SK-N-SH (cell line): Measurements from ENCODE around the gene GFPT1. TPM values are rescaled to one million over a fixed set of nuclear protein-coding genes. Genes with fewer than 3 reads are reported as not detected.

Source experiments
- CTCF ChIA-PET: fragments of 300-600, 350-600 bp; formaldehyde crosslinking; extraction: SDS; loops from one replicate; lab custom pipeline; 2021; lab: Yijun Ruan, JAX
- POLR2A ChIA-PET: fragments of 350-600 bp; sonication (Branson Sonifier 250); formaldehyde crosslinking; extraction: SDS; loops from one replicate; lab custom pipeline; 2020; ENCODE audit warnings: antibody characterized with exemption, inconsistent platforms; lab: Yijun Ruan, JAX
- DNase-seq: peaks from one replicate; pipeline ENCODE4 v3.0.0; 2012
- H2AFZ ChIP-seq: fragments of 200-600 bp; sonication (generic); 2 replicates; pipeline ENCODE4 v1.8.1; 2016; ENCODE audit warnings: antibody characterized with exemption, mild to moderate bottlenecking, low read depth
- H3F3A ChIP-seq: fragments of 200-600 bp; sonication (generic); replicated peaks from 2 replicates; pipeline ENCODE3; 2016; ENCODE audit warnings: antibody characterized with exemption, mild to moderate bottlenecking; ENCODE audit not compliant: insufficient read depth
- H3K27ac ChIP-seq, 2 experiments: fragments of 200-500 bp in 1 of 2; fragments of 200-600 bp in 1 of 2; sonication (Bioruptor generic) in 1 of 2; sonication (generic), shearing (Covaris generic) in 1 of 2; 2 replicates each; pipeline versions ENCODE4 v1.5.1 to v1.6.1; 2014 to 2016; ENCODE audit warnings: low read depth in 2 of 2, inconsistent platforms in 1 of 2, low read length in 1 of 2, mild to moderate bottlenecking in 1 of 2, mixed read lengths in 1 of 2
- H3K27me3 ChIP-seq: fragments of 200-600 bp; sonication (generic), shearing (Covaris generic); 2 replicates; pipeline ENCODE4 v1.6.1; 2016; ENCODE audit warnings: mixed run types; ENCODE audit not compliant: insufficient read depth
- H3K36me3 ChIP-seq, 2 experiments: fragments of 200-500 bp in 1 of 2; fragments of 200-600 bp in 1 of 2; sonication (Bioruptor generic) in 1 of 2; sonication (generic) in 1 of 2; replicated peaks in 1 of 2; 2 replicates each; pipeline versions ENCODE3 to v1.5.1; 2014 to 2016; ENCODE audit warnings: low read length in 1 of 2, mild to moderate bottlenecking in 1 of 2; ENCODE audit not compliant: insufficient read depth in 2 of 2, control insufficient read depth in 1 of 2
- H3K4me1 ChIP-seq, 2 experiments: fragments of 200-500 bp in 1 of 2; fragments of 200-600 bp in 1 of 2; sonication (Bioruptor generic) in 1 of 2; sonication (generic), shearing (Covaris generic) in 1 of 2; 2 replicates each; pipeline versions ENCODE4 v1.5.1 to v1.6.1; 2014 to 2016; ENCODE audit warnings: low read depth in 1 of 2, low read length in 1 of 2, mixed run types in 1 of 2; ENCODE audit not compliant: insufficient read depth in 2 of 2, control insufficient read depth in 1 of 2
- H3K4me2 ChIP-seq: fragments of 200-600 bp; sonication (generic), shearing (Covaris generic); 2 replicates; pipeline ENCODE4 v1.6.1; 2017; ENCODE audit warnings: mixed run types
- H3K4me3 ChIP-seq, 2 experiments: fragments of 200-500 bp in 1 of 2; fragments of 200-600 bp in 1 of 2; sonication (Bioruptor generic) in 1 of 2; sonication (generic), shearing (Covaris generic) in 1 of 2; 2 replicates each; pipeline versions ENCODE4 v1.5.1 to v1.8.1; 2014 to 2016; ENCODE audit warnings: low read depth in 2 of 2, inconsistent platforms in 1 of 2, low read length in 1 of 2, mild to moderate bottlenecking in 1 of 2, mixed read lengths in 1 of 2, moderate library complexity in 1 of 2
- H3K79me2 ChIP-seq: fragments of 200-600 bp; sonication (generic); 2 replicates; pipeline ENCODE4 v1.8.1; 2017; ENCODE audit warnings: mild to moderate bottlenecking; ENCODE audit not compliant: insufficient read depth
- H3K9ac ChIP-seq: fragments of 200-600 bp; sonication (generic); 2 replicates; pipeline ENCODE4 v1.6.1; 2017; ENCODE audit warnings: mixed run types
- H3K9me2 ChIP-seq: fragments of 200-600 bp; sonication (generic); 2 replicates; pipeline ENCODE4 v1.6.1; 2017; ENCODE audit warnings: mixed run types
- H3K9me3 ChIP-seq: fragments of 200-600 bp; sonication (generic); 2 replicates; pipeline ENCODE4 v1.6.1; 2017; ENCODE audit warnings: mixed run types, mild to moderate bottlenecking, moderate library complexity
- H4K20me1 ChIP-seq: fragments of 200-600 bp; sonication (generic); 2 replicates; pipeline ENCODE4 v1.6.1; 2017; ENCODE audit warnings: mild to moderate bottlenecking, mixed run types; ENCODE audit not compliant: insufficient read depth
- CTCF ChIP-seq: fragments of 200-600 bp; sonication (generic); IDR thresholded peaks from 2 replicates; pipeline ENCODE4 v1.6.1; 2017; ENCODE audit warnings: antibody characterized with exemption, mild to moderate bottlenecking, moderate library complexity
- FOXJ3 ChIP-seq: sonication (generic); formaldehyde crosslinking; IDR thresholded peaks from 2 replicates; pipeline ENCODE4 v1.5.1; 2020; ENCODE audit warnings: mild to moderate bottlenecking, missing genetic modification reagents
- MAX ChIP-seq: IDR thresholded peaks from 2 replicates; pipeline ENCODE4 v1.4.0; 2012; ENCODE audit warnings: low read depth
- MEF2A ChIP-seq: IDR thresholded peaks from 2 replicates; pipeline ENCODE4 v1.4.0; 2012; ENCODE audit warnings: low read depth, borderline replicate concordance
- MXI1 ChIP-seq: IDR thresholded peaks from 2 replicates; pipeline ENCODE4 v1.6.1; 2012; ENCODE audit warnings: mild to moderate bottlenecking, low read depth, low read length, improper control_type of control experiment
- NFIC ChIP-seq: IDR thresholded peaks from 2 replicates; pipeline ENCODE4 v1.4.0; 2012; ENCODE audit warnings: borderline replicate concordance
- POLR2AphosphoS5 ChIP-seq: IDR thresholded peaks from 2 replicates; pipeline ENCODE4 v1.6.1; 2012; ENCODE audit warnings: low read depth, low read length
- RCOR1 ChIP-seq: fragments of 150-350 bp; IDR thresholded peaks from 2 replicates; pipeline ENCODE4 v1.6.1; 2017; ENCODE audit warnings: antibody characterized with exemption, low read length
- REST ChIP-seq: IDR thresholded peaks from 2 replicates; pipeline ENCODE4 v1.6.1; 2012; ENCODE audit warnings: mild to moderate bottlenecking, low read depth, low read length, moderate library complexity
- RXRA ChIP-seq: IDR thresholded peaks from 2 replicates; pipeline ENCODE4 v1.4.0; 2012; ENCODE audit warnings: low read depth, mild to moderate bottlenecking, borderline replicate concordance
- TEAD4 ChIP-seq: IDR thresholded peaks from 2 replicates; pipeline ENCODE4 v1.4.0; 2012; ENCODE audit warnings: mild to moderate bottlenecking, borderline replicate concordance; ENCODE audit not compliant: insufficient read depth
- USF1 ChIP-seq: IDR thresholded peaks from 2 replicates; pipeline ENCODE4 v1.4.0; 2012; ENCODE audit warnings: low read depth, borderline replicate concordance
- USF2 ChIP-seq: fragments of 150-350 bp; IDR thresholded peaks from 2 replicates; pipeline ENCODE4 v1.6.1; 2017; ENCODE audit warnings: antibody characterized with exemption, low read length, low read depth, borderline replicate concordance
- YY1 ChIP-seq: IDR thresholded peaks from 2 replicates; pipeline ENCODE4 v1.4.0; 2012; ENCODE audit warnings: low read depth, mild to moderate bottlenecking
- WGBS: methylation state at CpG from one replicate; pipeline ENCODE4 v1.1.6; 2017; ENCODE audit warnings: low lambda C conversion rate; 5-methylcytosine and 5-hydroxymethylcytosine counted together
- polyA plus RNA-seq, 3 experiments: library from polyadenylated mRNA; depleted of rRNA; stranded (reverse); fragments of >200 nt; gene quantifications; 2 replicates each; pipeline ENCODE4 v1.2.3, GENCODE V29; 2012

The GFPT1 gene
- polyA plus RNA-seq, 1 of the 3 experiments (the other 2 are of a cell fraction): 6.0 TPM

- H3K9me2 ChIP-seq: no peaks in the 10 kb centered on the region
- peaks cover 4% of the 10 kb centered on the region; the same call in 1 of the 2 replicates for H3K79me2 ChIP-seq
- peaks cover 14% of the 10 kb centered on the region for H3F3A ChIP-seq
- 100% methylated on average over 1 of the region's 1 CpG for WGBS
- H4K20me1 ChIP-seq: no peaks in the 10 kb centered on the region
- H3K4me2 ChIP-seq: no peak overlapping the region
- no peaks in the 10 kb centered on the region for H3K4me1 ChIP-seq
- no peak overlapping the region for H3K4me3 ChIP-seq
- H2AFZ ChIP-seq: no peak overlapping the region
- no peaks in the 10 kb centered on the region for H3K27me3 ChIP-seq
- no peak for DNase-seq
- no peaks in the 10 kb centered on the region for H3K9me3 ChIP-seq
- H3K9ac ChIP-seq: no peak overlapping the region
- TF ChIP-seq MAX (no peak), RCOR1 (no peak), RXRA (no peak), YY1 (no peak), POLR2AphosphoS5 (no peak), FOXJ3 (no peak), USF1 (no peak), USF2 (no peak), MEF2A (no peak), CTCF (no peak), MXI1 (no peak), TEAD4 (no peak), REST (no peak), NFIC (no peak)
- H3K36me3 ChIP-seq: peaks cover 49 to 89% of the 10 kb centered on the region in 2 experiments
- no peak overlapping the region for H3K27ac ChIP-seq
- CTCF ChIA-PET: interaction anchor here (1.0 to 1.4 kb wide), 3 partner anchors 14 to 89 kb away, joined by 3 to 4 read pairs (median 4); partner anchors contain the start of gene NFU1
- POLR2A ChIA-PET: no interaction called here
Measured at GRCh38 chr2:69348781-69349180, 38.2 kb downstream of the GFPT1 start.
